ENCODE data around the gene HES6.

The HES6 gene

GRCh38 chr2:238207006-238207405 lies 32.8 kb downstream of the HES6 start:
- H3K9me3 Mint-ChIP-seq, result no peaks in the 10 kb centered on the region
- no peak for ATAC-seq
- peaks cover 19% of the 10 kb centered on the region for H3K4me1 Mint-ChIP-seq
- no peaks in the 10 kb centered on the region for H3K27me3 Mint-ChIP-seq
- no peak overlapping the region for H3K27ac Mint-ChIP-seq
- no peak for DNase-seq
- no peak overlapping the region for H3K4me3 Mint-ChIP-seq

- peak overlapping the region; percentile 81 to 93 for H3K27ac Mint-ChIP-seq
- peak overlapping the region; percentile 78 to 79 for H3K4me3 Mint-ChIP-seq
- H3K27me3 Mint-ChIP-seq, result no peaks in the 10 kb centered on the region
- H3K4me1 Mint-ChIP-seq, result peaks cover 48% of the 10 kb centered on the region
- DNase-seq, result no peak
- ATAC-seq, result peak; percentile 42
- H3K9me3 Mint-ChIP-seq, result no peaks in the 10 kb centered on the region
These were observed 35.7 kb downstream of the HES6 start for GRCh38 chr2:238203973-238204683.

- Mint-ChIP-seq H3K9me3 (no peaks in the 10 kb centered on the region), H3K4me1 (peaks cover 53% of the 10 kb centered on the region)
These were observed 36.5 kb downstream of the HES6 start, which contains the start of gene ILKAP for GRCh38 chr2:238203094-238203972. ILKAP (minus strand) TSS chr2:238203695; CDS start chr2:238203553, 142 bp downstream.

GRCh38 chr2:238202326-238203093 lies 37.3 kb downstream of the HES6 start:
- Mint-ChIP-seq H3K4me3 (peak overlapping the region; percentile 81 to 88), H3K4me1 (peaks cover 57% of the 10 kb centered on the region), H3K27me3 (no peaks in the 10 kb centered on the region), H3K9me3 (no peaks in the 10 kb centered on the region), H3K27ac (peak overlapping the region; percentile 93 to 95)
- ATAC-seq (no peak), DNase-seq (no peak)

More at GRCh38 chr2:238203094-238203972, 36.5 kb downstream of the HES6 start, which contains the start of gene ILKAP:
- Mint-ChIP-seq H3K27ac (peak within 1 kb of the TSS; percentile 93 to 95), H3K4me3 (peak within 1 kb of the TSS; percentile 81 to 88), H3K27me3 (no peaks in the 10 kb centered on the region)
- ATAC-seq (peak; percentile 98), DNase-seq (peak; percentile 89 to 91)

GRCh38 chr2:238190445-238190844 lies 49.4 kb downstream of the HES6 start:
- no peak for DNase-seq
- ATAC-seq, result no peak
- Mint-ChIP-seq H3K4me1 (no peaks in the 10 kb centered on the region), H3K27me3 (no peaks in the 10 kb centered on the region), H3K4me3 (no peak overlapping the region), H3K27ac (no peak overlapping the region), H3K9me3 (no peaks in the 10 kb centered on the region)
